ENCODE measurements around the gene ZNF513. TPM values are rescaled to one million over a fixed set of nuclear protein-coding genes. Genes with fewer than 3 reads are reported as not detected.

ZNF513 gene
- polyA plus RNA-seq, 1 donor, result 23.1 TPM

- H3K9me3 ChIP-seq (ENCODE audit: control insufficient read depth, low read depth, low read length), result no peaks in the 10 kb centered on the region
- WGBS (ENCODE audit: insufficient coverage, low lambda C conversion rate), result no CpG with 5 or more reads among the region's 5 CpGs
- peaks cover 61% of the 10 kb centered on the region for H3K36me3 ChIP-seq (ENCODE audit: control insufficient read depth, insufficient read depth, low read length)
- H3K4me1 ChIP-seq (ENCODE audit: control insufficient read depth, insufficient read depth, low read length), result peaks cover 18% of the 10 kb centered on the region
- no peaks in the 10 kb centered on the region for H3K27me3 ChIP-seq (ENCODE audit: control insufficient read depth, insufficient read depth, low read length)
- DNase-seq, result no peak
- H3K27ac ChIP-seq (ENCODE audit: low read length), result no peak overlapping the region
- no peak overlapping the region for H3K4me3 ChIP-seq (ENCODE audit: low read length)
Observed at GRCh38 chr2:27373567-27373966, 7.0 kb downstream of the ZNF513 start.

GRCh38 chr2:27372937-27373336, 7.6 kb downstream of the ZNF513 start:
- no CpG with 5 or more reads among the region's 6 CpGs for whole genome bisulfite sequencing (ENCODE audit: insufficient coverage, low lambda C conversion rate)
- Histone ChIP-seq H3K27me3 (ENCODE audit: control insufficient read depth, insufficient read depth, low read length) (no peaks in the 10 kb centered on the region), H3K36me3 (ENCODE audit: control insufficient read depth, insufficient read depth, low read length) (peaks cover 61% of the 10 kb centered on the region), H3K9me3 (ENCODE audit: control insufficient read depth, low read depth, low read length) (no peaks in the 10 kb centered on the region), H3K4me3 (ENCODE audit: low read length) (no peak overlapping the region), H3K27ac (ENCODE audit: low read length) (no peak overlapping the region), H3K4me1 (ENCODE audit: control insufficient read depth, insufficient read depth, low read length) (peaks cover 18% of the 10 kb centered on the region)
- DNase-seq, result no peak

- no CpG with 5 or more reads among the region's 46 CpGs for WGBS (ENCODE audit: insufficient coverage, low lambda C conversion rate)
- no peaks in the 10 kb centered on the region for H3K9me3 ChIP-seq (ENCODE audit: control insufficient read depth, low read depth, low read length)
- no peaks in the 10 kb centered on the region for H3K27me3 ChIP-seq (ENCODE audit: control insufficient read depth, insufficient read depth, low read length)
- DNase-seq, result peak; percentile 43 to 66
- H3K4me1 ChIP-seq (ENCODE audit: control insufficient read depth, insufficient read depth, low read length), result peaks cover 18% of the 10 kb centered on the region
- peak overlapping the region; percentile 56 for H3K27ac ChIP-seq (ENCODE audit: low read length)
- peaks cover 61% of the 10 kb centered on the region for H3K36me3 ChIP-seq (ENCODE audit: control insufficient read depth, insufficient read depth, low read length)
- peak overlapping the region; percentile 91 for H3K4me3 ChIP-seq (ENCODE audit: low read length)
Observed at GRCh38 chr2:27370816-27371620, 9.5 kb downstream of the ZNF513 start.

GRCh38 chr2:27370026-27370815, 10.3 kb downstream of the ZNF513 start, which contains the start of the genes EIF2B4 and SNX17:
EIF2B4 (minus strand) TSS chr2:27370338; CDS start chr2:27370314, 24 bp downstream.
SNX17 (plus strand) TSS chr2:27370616; CDS start chr2:27370744, 128 bp downstream.
- Histone ChIP-seq H3K36me3 (ENCODE audit: control insufficient read depth, insufficient read depth, low read length) (peaks cover 61% of the 10 kb centered on the region), H3K9me3 (ENCODE audit: control insufficient read depth, low read depth, low read length) (no peaks in the 10 kb centered on the region), H3K4me3 (ENCODE audit: low read length) (peak within 1 kb of the TSS; percentile 91), H3K4me1 (ENCODE audit: control insufficient read depth, insufficient read depth, low read length) (peaks cover 18% of the 10 kb centered on the region), H3K27ac (ENCODE audit: low read length) (peak within 1 kb of the TSS; percentile 91), H3K27me3 (ENCODE audit: control insufficient read depth, insufficient read depth, low read length) (no peaks in the 10 kb centered on the region)
- DNase-seq, result peak; percentile 99 to 100
- no CpG with 5 or more reads among the region's 85 CpGs for WGBS (ENCODE audit: insufficient coverage, low lambda C conversion rate)

- peak overlapping the region; percentile 91 for H3K27ac ChIP-seq (ENCODE audit: low read length)
- H3K4me3 ChIP-seq (ENCODE audit: low read length), result peak overlapping the region; percentile 91
- WGBS (ENCODE audit: insufficient coverage, low lambda C conversion rate), result no CpG with 5 or more reads among the region's 18 CpGs
- H3K36me3 ChIP-seq (ENCODE audit: control insufficient read depth, insufficient read depth, low read length), result peaks cover 57% of the 10 kb centered on the region
- no peak for DNase-seq
- H3K9me3 ChIP-seq (ENCODE audit: control insufficient read depth, low read depth, low read length), result no peaks in the 10 kb centered on the region
- no peaks in the 10 kb centered on the region for H3K27me3 ChIP-seq (ENCODE audit: control insufficient read depth, insufficient read depth, low read length)
- peaks cover 18% of the 10 kb centered on the region for H3K4me1 ChIP-seq (ENCODE audit: control insufficient read depth, insufficient read depth, low read length)
Observed at GRCh38 chr2:27369471-27370025, 11.0 kb downstream of the ZNF513 start.

- H3K9me3 ChIP-seq (ENCODE audit: control insufficient read depth, low read depth, low read length), result no peaks in the 10 kb centered on the region
- no peak overlapping the region for H3K4me3 ChIP-seq (ENCODE audit: low read length)
- peaks cover 52% of the 10 kb centered on the region for H3K36me3 ChIP-seq (ENCODE audit: control insufficient read depth, insufficient read depth, low read length)
- peaks cover 3% of the 10 kb centered on the region for H3K4me1 ChIP-seq (ENCODE audit: control insufficient read depth, insufficient read depth, low read length)
- H3K27ac ChIP-seq (ENCODE audit: low read length), result no peak overlapping the region
- WGBS (ENCODE audit: insufficient coverage, low lambda C conversion rate), result no CpG with 5 or more reads among the region's 2 CpGs
- no peaks in the 10 kb centered on the region for H3K27me3 ChIP-seq (ENCODE audit: control insufficient read depth, insufficient read depth, low read length)
- DNase-seq, result no peak
Observed at GRCh38 chr2:27363933-27364332, 16.6 kb downstream of the ZNF513 start.

- no peak overlapping the region for H3K27ac ChIP-seq (ENCODE audit: low read length)
- H3K4me1 ChIP-seq (ENCODE audit: control insufficient read depth, insufficient read depth, low read length), result peaks cover under 1% of the 10 kb centered on the region
- WGBS (ENCODE audit: insufficient coverage, low lambda C conversion rate), result 100% methylated on average over 1 of the region's 4 CpGs
- DNase-seq, result no peak
- no peaks in the 10 kb centered on the region for H3K9me3 ChIP-seq (ENCODE audit: control insufficient read depth, low read depth, low read length)
- no peaks in the 10 kb centered on the region for H3K27me3 ChIP-seq (ENCODE audit: control insufficient read depth, insufficient read depth, low read length)
- H3K4me3 ChIP-seq (ENCODE audit: low read length), result no peak overlapping the region
- peaks cover 44% of the 10 kb centered on the region for H3K36me3 ChIP-seq (ENCODE audit: control insufficient read depth, insufficient read depth, low read length)
Observed at GRCh38 chr2:27362678-27363420, 17.7 kb downstream of the ZNF513 start.

GRCh38 chr2:27356382-27357181, 24.0 kb downstream of the ZNF513 start, which contains the start of gene GTF3C2:
GTF3C2 (minus strand) TSS chr2:27356764; CDS start chr2:27343554, 13,210 bp downstream.
- no CpG with 5 or more reads among the region's 67 CpGs for WGBS (ENCODE audit: insufficient coverage, low lambda C conversion rate)
- Histone ChIP-seq H3K4me1 (ENCODE audit: control insufficient read depth, insufficient read depth, low read length) (peaks cover 14% of the 10 kb centered on the region), H3K9me3 (ENCODE audit: control insufficient read depth, low read depth, low read length) (no peaks in the 10 kb centered on the region), H3K27ac (ENCODE audit: low read length) (peak within 1 kb of the TSS; percentile 92), H3K4me3 (ENCODE audit: low read length) (peak within 1 kb of the TSS; percentile 77), H3K36me3 (ENCODE audit: control insufficient read depth, insufficient read depth, low read length) (no peaks in the 10 kb centered on the region), H3K27me3 (ENCODE audit: control insufficient read depth, insufficient read depth, low read length) (no peaks in the 10 kb centered on the region)
- peak; percentile 96 to 99 for DNase-seq

GRCh38 chr2:27356056-27356381, 24.5 kb downstream of the ZNF513 start:
- peaks cover 14% of the 10 kb centered on the region for H3K4me1 ChIP-seq (ENCODE audit: control insufficient read depth, insufficient read depth, low read length)
- H3K27ac ChIP-seq (ENCODE audit: low read length), result peak overlapping the region; percentile 92
- H3K4me3 ChIP-seq (ENCODE audit: low read length), result peak overlapping the region; percentile 77
- no peaks in the 10 kb centered on the region for H3K36me3 ChIP-seq (ENCODE audit: control insufficient read depth, insufficient read depth, low read length)
- WGBS (ENCODE audit: insufficient coverage, low lambda C conversion rate), result no CpG with 5 or more reads among the region's 12 CpGs
- H3K9me3 ChIP-seq (ENCODE audit: control insufficient read depth, low read depth, low read length), result no peaks in the 10 kb centered on the region
- H3K27me3 ChIP-seq (ENCODE audit: control insufficient read depth, insufficient read depth, low read length), result no peaks in the 10 kb centered on the region
- DNase-seq, result peak in 1 of 2 donors; percentile 66

Measured in large intestine (tissue), 3 donors.